Thyroid gland (tissue), 4 donors: ENCODE results near the gene GLB1L3. TPM values are rescaled to one million over a fixed set of nuclear protein-coding genes. Genes with fewer than 3 reads are reported as not detected.

Source experiments
- DNase-seq, 2 donors: peaks; one replicate each; pipeline ENCODE4 v3.0.0-alpha.2; 2019
- H3K27ac ChIP-seq, 3 donors: fragments of 200-600 bp; sonication (generic); 1 replicate in 2 of 3; 2 replicates in 1 of 3; pipeline ENCODE4 v1.5.1; 2016 to 2019; ENCODE audit warnings: mild to moderate bottlenecking in 1 of 3, moderate library complexity in 1 of 3
- H3K27me3 ChIP-seq: fragments of 200-600 bp; sonication (generic); one replicate; pipeline ENCODE4 v1.5.1; 2019
- H3K36me3 ChIP-seq, 2 donors: fragments of 200-600 bp; sonication (generic); one replicate each; pipeline ENCODE4 v1.5.1; 2016 to 2019
- H3K4me1 ChIP-seq, 2 donors: fragments of 200-600 bp; sonication (generic); one replicate each; pipeline ENCODE4 v1.5.1; 2017 to 2019
- H3K4me3 ChIP-seq, 3 donors: fragments of 200-600 bp; sonication (generic); replicated peaks in 1 of 3; 1 replicate in 2 of 3; 2 replicates in 1 of 3; pipeline ENCODE4 v1.5.1; 2016; ENCODE audit warnings: mild to moderate bottlenecking in 1 of 3
- H3K9me3 ChIP-seq: fragments of 200-600 bp; sonication (generic); one replicate; pipeline ENCODE4 v1.5.1; 2017
- CTCF ChIP-seq, 6 experiments: fragments of 200-600 bp in 3 of 6; fragments of 450-650 bp in 3 of 6; sonication (generic) in 3 of 6; IDR thresholded peaks; one replicate each; pipeline ENCODE4 v1.5.1; 2016 to 2019; ENCODE audit warnings: antibody characterized with exemption in 6 of 6, mild to moderate bottlenecking in 2 of 6, inconsistent platforms in 1 of 6, moderate library complexity in 1 of 6
- POLR2A ChIP-seq, 2 donors: fragments of 450-650 bp; IDR thresholded peaks; one replicate each; pipeline ENCODE4 v1.6.1; 2017; ENCODE audit warnings: antibody characterized with exemption in 2 of 2, mild to moderate bottlenecking in 2 of 2, moderate library complexity in 1 of 2
- WGBS, 2 donors: methylation state at CpG; one replicate each; pipeline ENCODE4 v1.1.5; 2017; 5-methylcytosine and 5-hydroxymethylcytosine counted together
- intact Hi-C: fragments of 100-400 bp; cut with DNase I; formaldehyde crosslinking; loops from one replicate; pipeline ENCODE4 v1.15.1; 2023
- total RNA-seq, 4 donors: library from RNA; depleted of rRNA; stranded (reverse); fragments of >200 nt; gene quantifications; one replicate each; pipeline ENCODE4 v1.2.3, GENCODE V29; 2016

Gene GLB1L3
- total RNA-seq, 4 donors from 2014 or later, result 0.63 to 2.0 (median 0.94) TPM

GRCh38 chr11:134346976-134347350 is 70.8 kb downstream of the GLB1L3 start:
- no peaks in the 10 kb centered on the region for H3K36me3 ChIP-seq
- intact Hi-C loops, result no loop called here
- peaks cover 0 to 7% of the 10 kb centered on the region in 2 donors for H3K4me1 ChIP-seq
- 78 to 80% methylated on average over 4 to 5 of the region's 5 CpGs for WGBS, 2 donors
- no peaks in the 10 kb centered on the region for H3K27me3 ChIP-seq
- no peak for TF ChIP-seq CTCF (IDR thresholded peaks at IDR 0.05)
- TF ChIP-seq POLR2A (IDR thresholded peaks at IDR 0.05), result no peak
- no peak for DNase-seq
- no peak overlapping the region for H3K27ac ChIP-seq
- no peaks in the 10 kb centered on the region for H3K9me3 ChIP-seq
- no peak overlapping the region for H3K4me3 ChIP-seq

- DNase-seq, result no peak
- 86% methylated on average over 10 of the region's 10 CpGs for WGBS, 2 donors
These were observed 71.3 kb downstream of the GLB1L3 start for GRCh38 chr11:134347441-134347840.

GRCh38 chr11:134349109-134349801 is 73.1 kb downstream of the GLB1L3 start:
- no peak overlapping the region for H3K27ac ChIP-seq
- H3K36me3 ChIP-seq, result no peaks in the 10 kb centered on the region
- 76 to 84% methylated on average over 6 of the region's 6 CpGs for WGBS, 2 donors
- intact Hi-C loops, result no loop called here
- no peak overlapping the region for H3K4me3 ChIP-seq
- peaks cover 0 to 7% of the 10 kb centered on the region in 2 donors for H3K4me1 ChIP-seq
- no peak for TF ChIP-seq POLR2A (IDR thresholded peaks at IDR 0.05)
- TF ChIP-seq CTCF (IDR thresholded peaks at IDR 0.05), result no peak
- no peak for DNase-seq
- no peaks in the 10 kb centered on the region for H3K9me3 ChIP-seq
- H3K27me3 ChIP-seq, result no peaks in the 10 kb centered on the region

More at GRCh38 chr11:134347441-134347840, 71.3 kb downstream of the GLB1L3 start:
- no peak overlapping the region for H3K4me3 ChIP-seq
- intact Hi-C loops, result no loop called here
- no peak overlapping the region for H3K27ac ChIP-seq
- H3K4me1 ChIP-seq, result peaks cover 0 to 7% of the 10 kb centered on the region in 2 donors
- no peaks in the 10 kb centered on the region for H3K9me3 ChIP-seq
- H3K36me3 ChIP-seq, result no peaks in the 10 kb centered on the region
- TF ChIP-seq CTCF (IDR thresholded peaks at IDR 0.05), result no peak
- TF ChIP-seq POLR2A (IDR thresholded peaks at IDR 0.05), result no peak
- no peaks in the 10 kb centered on the region for H3K27me3 ChIP-seq

GRCh38 chr11:134349802-134350355 is 73.7 kb downstream of the GLB1L3 start:
- DNase-seq, result peak; percentile 33 to 50
- no peaks in the 10 kb centered on the region for H3K27me3 ChIP-seq
- no peak overlapping the region for H3K27ac ChIP-seq
- no peaks in the 10 kb centered on the region for H3K36me3 ChIP-seq
- 61 to 62% methylated on average over 10 of the region's 10 CpGs for WGBS, 2 donors
- peaks cover 0 to 7% of the 10 kb centered on the region in 2 donors for H3K4me1 ChIP-seq
- TF ChIP-seq CTCF (IDR thresholded peaks at IDR 0.05), result no peak
- no peak for TF ChIP-seq POLR2A (IDR thresholded peaks at IDR 0.05)
- intact Hi-C loops, result no loop called here
- no peak overlapping the region for H3K4me3 ChIP-seq
- H3K9me3 ChIP-seq, result no peaks in the 10 kb centered on the region

GRCh38 chr11:134350381-134350780 is 74.2 kb downstream of the GLB1L3 start:
- TF ChIP-seq POLR2A (IDR thresholded peaks at IDR 0.05), result no peak
- TF ChIP-seq CTCF (IDR thresholded peaks at IDR 0.05), result no peak

More at GRCh38 chr11:134350381-134350780, 74.2 kb downstream of the GLB1L3 start:
- H3K4me1 ChIP-seq, result peaks cover 0 to 12% of the 10 kb centered on the region in 2 donors
- H3K27ac ChIP-seq, result no peak overlapping the region
- 93 to 96% methylated on average over 9 of the region's 9 CpGs for WGBS, 2 donors
- no peak overlapping the region for H3K4me3 ChIP-seq
- no peaks in the 10 kb centered on the region for H3K9me3 ChIP-seq
- H3K36me3 ChIP-seq, result no peaks in the 10 kb centered on the region
- no peak for DNase-seq
- H3K27me3 ChIP-seq, result no peaks in the 10 kb centered on the region
- intact Hi-C loops, result no loop called here
